Measurements from ENCODE around the gene GNAS-AS1.
A peak's percentile ranks its signal among the peaks of the same experiment; 100 is the strongest.

GNAS-AS1 gene

DNA sequence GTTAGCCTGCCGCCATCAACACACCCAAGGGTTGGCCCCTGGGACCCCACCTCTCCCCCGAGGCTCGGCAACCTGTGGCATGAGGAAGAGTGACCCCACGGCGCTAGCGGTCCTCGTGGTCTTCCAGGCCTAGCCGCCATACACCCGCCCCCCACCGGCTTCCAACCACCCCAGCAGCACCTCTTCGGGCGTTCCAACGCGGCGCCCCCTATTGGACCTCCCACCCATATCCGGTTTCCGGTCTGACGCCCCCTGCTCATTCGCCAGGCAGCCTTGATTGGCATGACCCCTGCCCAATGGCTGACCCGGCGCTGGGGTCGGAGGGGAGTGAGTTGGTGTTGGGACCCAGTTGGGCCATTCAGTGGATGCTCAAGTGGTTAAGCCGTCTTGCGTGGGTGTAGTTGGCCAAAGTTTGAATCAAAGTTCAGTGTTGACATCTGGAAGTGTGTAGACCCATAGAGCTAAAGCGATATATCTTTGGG, at the start of gene GNAS-AS1:
Gene GNAS-AS1, minus strand, starts transcription at position 210 of the 482 bp plus-strand sequence.
- DNase-seq = peak; percentile 91

DNA sequence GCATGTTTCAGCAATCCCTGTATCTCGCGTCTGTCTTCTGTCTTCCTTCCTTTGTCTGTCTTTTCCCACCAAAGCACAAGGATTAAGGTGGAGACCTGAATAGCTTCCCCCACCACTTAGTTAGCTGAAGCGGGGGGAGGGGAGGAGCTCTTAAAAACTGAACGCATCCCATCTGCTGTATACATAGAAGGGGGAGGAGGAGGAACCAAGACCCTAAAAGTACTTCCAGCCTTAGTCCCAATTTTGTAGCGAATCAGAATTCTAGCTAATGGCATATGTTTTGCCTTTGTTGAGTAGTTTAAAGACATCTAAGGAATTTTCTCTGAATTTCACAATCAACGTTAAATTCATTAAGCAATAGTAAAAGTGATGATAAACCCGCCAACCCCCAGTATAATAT, 49.7 kb upstream of the GNAS-AS1 start:
- no peak for DNase-seq

DNA sequence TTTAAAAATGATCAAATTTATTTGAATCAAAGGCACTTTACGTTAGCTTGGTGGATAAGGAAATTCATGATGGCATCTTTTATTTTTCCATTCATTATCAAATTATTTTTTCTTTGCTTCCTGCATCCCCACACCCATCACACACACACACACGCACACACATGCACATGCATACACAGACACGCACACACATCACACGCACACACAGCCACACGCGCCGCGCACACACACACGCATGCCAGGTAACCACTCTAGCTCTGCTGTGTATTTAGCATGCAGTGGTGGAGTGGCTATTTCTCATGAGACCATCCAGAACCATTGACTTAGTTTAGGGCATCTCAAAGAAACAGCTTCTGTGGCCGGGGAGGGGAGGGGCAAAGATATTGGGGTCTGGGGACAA, 48.8 kb upstream of the GNAS-AS1 start:
- no peak for DNase-seq

DNA sequence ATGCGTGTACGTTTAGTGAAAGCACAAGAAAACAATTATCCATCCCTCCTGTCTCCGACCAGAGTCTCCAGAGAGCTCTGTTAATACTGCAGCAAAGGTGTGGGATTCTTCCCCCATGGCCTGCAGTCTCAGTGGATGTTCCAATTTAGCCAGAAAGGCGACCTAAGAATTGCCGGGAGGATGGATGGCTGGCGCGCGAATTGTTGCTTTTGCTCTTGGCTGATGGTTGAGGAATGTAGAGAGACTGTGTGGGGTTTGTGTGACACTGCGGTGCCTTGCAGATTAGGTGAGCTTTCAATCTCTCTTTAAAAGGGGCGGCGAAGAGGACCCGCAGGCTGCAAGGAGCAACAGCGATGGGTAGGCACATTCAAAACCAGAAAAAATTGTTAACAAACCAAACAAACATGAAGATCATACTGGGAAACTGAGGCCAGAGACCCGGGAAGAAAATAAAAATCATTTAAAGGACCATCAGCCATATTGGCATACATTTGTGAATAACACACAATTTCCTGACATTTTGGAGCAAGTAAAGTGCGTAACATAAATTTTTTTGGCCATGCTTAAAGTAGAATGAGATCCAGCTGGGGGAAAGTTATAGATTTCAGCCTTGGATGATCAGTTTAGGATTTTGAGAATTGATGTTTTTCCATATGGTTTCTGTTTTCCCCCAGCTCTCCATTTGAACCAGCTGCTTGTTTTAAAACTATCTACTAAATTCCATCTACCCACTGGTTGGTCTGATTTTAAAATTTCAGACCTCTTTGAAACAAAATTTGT, 48.1 kb upstream of the GNAS-AS1 start:
- no peak for DNase-seq

DNA sequence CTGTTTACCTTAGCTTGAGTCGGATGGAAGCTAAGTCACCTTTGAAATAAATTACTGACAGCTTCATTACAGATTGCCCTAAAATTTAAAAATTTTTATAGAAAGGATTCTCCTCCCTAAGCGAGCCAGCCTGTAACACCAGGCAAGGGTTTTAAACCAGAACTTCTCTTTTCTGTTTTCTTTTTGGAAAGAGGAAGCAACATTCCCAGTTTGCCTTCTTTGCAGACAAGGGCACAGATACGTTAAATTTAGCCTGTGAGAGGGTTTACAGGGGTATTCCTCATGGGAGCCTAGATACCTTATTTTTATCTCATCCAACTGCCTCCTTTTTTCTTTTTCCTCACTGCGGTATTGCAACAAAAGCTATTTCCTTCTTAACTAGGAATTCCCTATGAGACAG, 46.8 kb upstream of the GNAS-AS1 start:
- no peak for DNase-seq

DNA sequence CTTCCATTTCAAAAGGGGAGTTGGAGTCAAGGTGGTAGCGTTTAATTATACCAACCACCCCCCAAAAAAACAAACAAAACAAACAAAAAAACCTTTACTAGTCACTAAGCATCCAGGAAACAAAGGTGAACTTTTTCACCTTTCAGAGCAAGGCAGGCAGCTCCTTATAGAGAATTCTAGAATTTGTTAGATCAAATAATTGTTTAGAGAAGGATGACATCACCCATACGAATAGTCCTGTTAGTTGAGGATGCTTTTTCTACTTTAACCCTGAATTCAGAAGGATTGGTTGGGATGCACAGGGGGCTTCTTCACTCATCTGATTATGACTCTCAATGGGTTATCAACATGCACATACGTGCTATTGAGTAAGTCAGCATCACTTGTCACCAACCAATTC, 46.1 kb upstream of the GNAS-AS1 start:
- DNase-seq = no peak

DNA sequence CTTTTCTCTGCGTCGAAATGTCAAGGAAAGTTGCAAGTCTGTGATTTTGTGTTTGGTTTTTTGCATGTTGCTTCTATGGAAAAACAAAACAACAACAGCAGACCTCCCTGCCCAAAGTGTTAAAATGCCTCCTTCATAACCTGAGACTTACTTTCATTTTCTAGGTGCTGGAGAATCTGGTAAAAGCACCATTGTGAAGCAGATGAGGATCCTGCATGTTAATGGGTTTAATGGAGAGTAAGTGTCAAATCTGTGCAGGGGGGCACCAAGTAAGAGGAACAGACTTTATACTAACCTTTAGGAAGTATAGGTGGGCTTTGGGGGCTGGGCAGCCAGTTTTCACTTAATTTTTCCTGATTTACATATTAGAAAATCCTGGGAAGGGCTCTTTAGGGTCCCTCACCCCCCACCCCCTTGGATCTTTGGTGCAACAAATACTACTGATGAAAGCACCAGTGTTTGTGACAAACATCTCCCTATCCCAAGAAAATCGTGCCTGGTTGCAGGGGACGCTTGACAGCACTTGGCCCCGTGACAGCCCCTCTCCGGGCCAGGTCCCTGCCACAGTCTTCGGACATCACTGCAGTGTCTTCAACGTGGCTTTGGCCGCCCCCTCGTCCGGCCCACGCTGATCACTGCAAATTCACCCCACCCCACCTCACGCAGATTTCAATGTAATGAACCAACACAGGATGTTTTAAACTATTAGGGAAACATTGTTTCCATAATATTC, 44.9 kb upstream of the GNAS-AS1 start:
- DNase-seq = no peak

DNA sequence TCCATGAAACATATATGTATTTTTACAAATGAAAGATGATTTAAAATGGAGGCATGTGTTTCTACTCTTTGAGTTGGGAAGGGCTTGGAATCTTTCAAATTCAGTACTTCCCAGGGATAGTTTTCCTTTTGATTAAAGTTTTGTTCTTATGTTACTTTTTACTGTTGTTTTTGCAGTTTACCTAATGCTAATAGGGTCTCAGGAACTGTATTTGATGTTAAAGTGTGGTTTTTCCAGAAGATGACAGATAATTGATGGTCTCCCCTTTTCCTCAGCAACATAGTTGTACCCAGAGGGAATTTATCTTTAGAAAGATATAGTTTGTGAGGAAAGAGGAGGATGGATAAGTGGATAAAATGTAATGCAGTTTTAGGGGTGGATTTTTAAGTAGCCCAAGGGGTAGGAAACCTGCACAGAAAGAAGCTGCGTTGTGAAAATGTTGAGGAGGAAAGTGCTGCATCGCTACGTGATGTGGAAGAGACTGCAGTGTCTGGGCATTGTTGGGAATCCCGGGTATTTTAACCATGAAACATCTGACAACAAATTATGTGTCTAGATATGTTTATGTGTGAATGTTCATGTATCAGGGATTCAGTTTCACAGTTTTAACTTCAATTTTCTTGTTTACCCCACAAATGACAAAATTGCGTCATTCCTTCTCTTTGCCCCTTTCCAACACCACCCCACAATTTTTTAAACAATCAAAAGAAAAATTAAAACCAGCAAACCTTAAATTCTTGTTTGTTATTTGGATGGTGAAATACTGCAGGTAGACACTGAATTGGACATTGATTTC, 44.1 kb upstream of the GNAS-AS1 start:
- no peak for DNase-seq

DNA sequence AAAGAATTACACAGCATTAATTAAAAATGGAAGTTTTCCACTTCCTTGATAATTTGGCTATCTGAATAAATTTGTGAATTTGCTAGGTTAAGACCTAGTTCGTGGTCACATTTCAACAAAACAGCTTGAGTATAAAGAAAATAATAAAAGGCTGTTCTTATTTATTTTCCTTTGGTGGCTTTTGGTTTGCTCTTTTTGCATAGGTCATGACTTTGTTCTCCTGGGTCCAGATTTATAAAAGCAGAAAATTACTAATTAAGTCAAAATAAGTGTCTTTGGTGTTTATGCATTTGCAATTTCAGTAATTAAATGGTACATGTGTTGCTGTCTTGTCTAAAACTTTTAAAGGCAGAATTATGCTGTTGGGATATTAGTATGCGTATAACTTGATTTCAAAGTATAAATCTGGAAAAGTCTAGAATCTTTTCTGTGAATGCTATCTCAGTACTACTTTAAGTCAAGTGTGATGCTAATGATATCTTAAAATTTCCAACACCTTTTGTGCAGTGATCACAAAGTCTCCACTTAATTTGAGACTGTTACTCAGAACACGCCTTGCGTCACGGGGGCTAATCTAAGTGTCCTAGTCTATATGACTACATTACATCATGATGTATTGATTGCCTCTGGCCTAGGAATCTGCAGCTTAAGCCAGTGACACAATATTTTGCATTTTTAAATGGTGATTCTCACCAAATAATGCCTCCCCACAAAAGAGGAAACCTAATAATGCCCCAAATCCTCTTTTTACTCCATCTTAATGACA, 42.8 kb upstream of the GNAS-AS1 start:
- no peak for DNase-seq

DNA sequence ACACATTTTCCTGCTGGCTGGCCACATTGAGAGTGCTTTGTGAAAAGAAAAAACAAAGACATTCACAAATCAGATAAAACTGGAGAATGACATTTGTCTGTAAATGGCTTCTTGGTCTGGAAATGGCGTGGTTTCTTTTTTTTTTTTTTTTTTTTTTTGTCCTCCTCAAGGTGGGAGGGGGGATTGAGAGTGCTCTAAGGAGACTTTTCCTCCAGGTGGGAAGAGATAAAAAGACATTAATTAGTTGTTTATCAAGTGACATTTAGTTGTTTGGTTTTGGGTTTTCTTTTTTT, 42.2 kb upstream of the GNAS-AS1 start:
- DNase-seq = no peak

DNA sequence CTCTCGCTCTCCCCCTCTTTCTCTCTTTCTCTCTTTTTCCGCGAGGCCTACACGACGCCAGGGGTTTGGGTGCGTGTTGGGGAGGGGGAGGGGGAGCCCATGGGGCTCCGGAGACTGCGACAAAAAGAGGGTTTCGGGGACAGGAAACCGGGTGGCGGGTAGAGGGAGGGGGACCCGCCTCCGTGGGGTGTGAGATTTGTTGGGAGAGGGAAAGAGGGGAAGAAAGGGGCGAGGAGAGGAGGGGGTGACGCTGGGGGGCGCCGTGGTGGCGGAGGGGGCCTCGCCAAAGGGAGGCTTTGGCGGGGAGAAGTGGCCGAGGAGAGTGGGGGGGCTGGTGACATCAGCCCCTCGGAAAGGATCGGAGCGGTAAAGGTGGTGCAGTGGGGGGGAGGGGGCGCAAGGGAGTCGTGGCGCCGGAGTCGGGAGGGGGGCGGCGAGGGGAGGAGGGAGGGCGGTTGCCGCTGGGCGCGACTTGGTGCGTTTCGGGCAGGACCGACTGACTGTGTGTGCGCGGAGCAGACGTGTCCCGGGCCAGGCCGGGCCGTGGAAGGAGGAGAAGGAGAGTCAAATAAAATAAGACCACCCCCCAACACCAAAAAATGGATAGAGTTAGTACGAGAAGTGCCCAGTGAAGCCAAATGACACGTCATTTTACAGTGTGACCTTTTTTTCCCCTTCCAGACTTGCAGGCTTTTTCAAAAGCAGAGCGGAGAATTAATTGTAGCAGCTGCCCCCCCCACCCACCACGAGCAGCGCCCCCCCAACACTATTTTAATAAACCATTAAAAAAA, 41.6 kb upstream of the GNAS-AS1 start:
- DNase-seq = peak; percentile 92

DNA sequence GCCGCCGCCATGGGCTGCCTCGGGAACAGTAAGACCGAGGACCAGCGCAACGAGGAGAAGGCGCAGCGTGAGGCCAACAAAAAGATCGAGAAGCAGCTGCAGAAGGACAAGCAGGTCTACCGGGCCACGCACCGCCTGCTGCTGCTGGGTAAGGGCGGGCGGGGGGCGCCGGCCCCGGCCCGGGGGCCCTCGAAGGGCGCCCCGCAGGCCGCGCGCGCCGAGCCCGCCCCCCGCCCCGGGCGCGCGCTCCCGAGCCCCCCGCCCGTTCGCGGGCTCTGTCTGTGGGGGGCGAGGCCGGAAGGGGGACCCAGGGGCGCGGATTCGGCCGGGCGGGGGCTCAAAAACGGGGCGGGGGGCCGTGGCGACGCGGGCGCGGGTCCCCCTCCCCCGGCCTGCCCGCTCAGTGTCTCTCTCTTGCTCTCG, 41.0 kb upstream of the GNAS-AS1 start:
- DNase-seq = peak; percentile 78

DNA sequence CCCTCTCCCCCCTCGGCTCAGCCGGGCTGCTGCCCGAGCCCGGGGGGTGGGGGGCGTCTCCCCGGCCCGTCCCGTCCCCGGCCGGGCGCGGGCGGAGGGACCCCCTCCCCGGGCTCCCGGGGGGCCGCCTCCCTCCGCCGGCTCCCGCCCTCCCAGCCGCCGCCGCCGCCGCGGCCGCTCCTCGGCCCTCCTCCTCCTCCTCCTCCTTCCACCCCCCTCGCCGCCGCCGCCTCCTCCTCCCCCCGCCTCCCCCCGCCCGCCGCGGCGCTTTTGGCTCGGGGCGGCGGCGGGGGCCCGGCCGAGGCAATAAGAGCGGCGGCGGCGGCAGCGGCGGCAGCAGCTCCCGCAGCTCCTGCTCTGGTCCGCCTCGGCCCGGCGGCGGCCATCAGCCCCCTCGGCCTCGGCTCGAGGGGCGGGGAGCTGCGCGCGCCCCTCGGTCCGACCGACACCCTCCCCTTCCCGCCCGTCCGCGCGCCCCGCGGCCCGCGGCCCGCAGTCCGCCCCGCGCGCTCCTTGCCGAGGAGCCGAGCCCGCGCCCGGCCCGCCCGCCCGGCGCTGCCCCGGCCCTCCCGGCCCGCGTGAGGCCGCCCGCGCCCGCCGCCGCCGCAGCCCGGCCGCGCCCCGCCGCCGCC, 40.5 kb upstream of the GNAS-AS1 start:
- no peak for DNase-seq

DNA sequence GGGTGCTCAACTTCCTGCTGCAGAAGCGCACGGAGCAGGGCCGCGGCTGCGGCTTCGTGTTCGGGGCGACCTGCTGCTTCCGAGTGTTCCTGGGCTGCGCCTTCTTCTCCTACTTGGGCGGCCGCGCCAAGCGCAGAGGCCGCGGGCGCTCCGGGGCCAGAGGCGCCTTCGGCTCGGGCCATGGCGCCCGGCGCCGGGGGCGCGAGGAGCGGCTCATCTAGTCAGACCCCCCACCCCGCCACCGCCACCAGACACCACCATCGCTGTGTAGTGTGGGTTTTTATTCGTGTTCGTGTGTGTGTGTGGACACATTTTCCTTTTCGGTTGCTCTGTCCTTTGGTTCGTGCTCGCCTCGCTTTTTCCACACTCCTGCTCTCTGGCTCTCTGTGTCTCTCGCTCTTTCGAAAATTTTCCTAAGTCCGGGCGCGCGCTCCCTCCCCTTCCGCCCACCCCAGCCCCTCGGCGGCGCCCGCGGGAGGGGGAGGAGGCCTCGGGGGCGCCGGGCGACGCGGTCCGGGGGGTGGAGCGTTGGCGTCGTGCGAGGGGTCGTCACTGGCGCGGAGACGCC, 39.9 kb upstream of the GNAS-AS1 start:
- DNase-seq = peak; percentile 95

DNA sequence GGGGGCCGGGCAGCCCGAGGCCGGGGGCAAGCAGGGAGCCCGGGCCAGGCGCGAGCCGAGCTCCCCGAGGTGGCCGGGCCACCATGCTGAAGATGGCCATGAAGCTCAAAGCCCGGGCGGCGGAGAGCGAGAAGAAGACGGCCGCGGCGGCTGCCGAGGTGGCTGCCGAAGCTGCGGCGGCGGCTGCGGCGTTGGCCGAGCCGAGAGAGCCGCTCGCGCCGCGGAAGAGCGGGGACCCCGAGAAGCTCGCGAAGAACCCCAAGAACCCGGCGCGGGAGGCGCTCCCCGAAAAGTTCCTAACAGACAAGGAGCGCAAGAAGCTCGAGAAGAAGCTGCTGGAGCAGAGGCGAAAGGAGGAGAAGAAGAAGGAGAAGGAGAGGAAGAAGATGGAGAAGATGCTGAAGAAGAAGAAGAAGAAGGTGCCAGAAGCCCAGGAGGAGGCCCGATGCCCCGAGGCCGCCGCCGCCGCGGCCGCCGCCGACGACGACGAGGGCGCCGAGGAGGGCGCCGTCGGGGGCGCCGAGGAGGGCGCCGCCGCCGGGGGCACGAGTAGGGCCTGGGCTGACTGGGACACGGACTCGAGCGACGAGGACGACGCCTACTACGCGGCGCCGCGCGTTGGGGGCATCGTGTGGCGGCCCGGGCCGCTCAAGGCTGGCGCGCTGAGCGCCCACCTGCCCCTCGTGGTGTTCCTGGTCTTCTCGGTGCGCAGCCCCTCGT, 39.3 kb upstream of the GNAS-AS1 start:
- DNase-seq = no peak

DNA sequence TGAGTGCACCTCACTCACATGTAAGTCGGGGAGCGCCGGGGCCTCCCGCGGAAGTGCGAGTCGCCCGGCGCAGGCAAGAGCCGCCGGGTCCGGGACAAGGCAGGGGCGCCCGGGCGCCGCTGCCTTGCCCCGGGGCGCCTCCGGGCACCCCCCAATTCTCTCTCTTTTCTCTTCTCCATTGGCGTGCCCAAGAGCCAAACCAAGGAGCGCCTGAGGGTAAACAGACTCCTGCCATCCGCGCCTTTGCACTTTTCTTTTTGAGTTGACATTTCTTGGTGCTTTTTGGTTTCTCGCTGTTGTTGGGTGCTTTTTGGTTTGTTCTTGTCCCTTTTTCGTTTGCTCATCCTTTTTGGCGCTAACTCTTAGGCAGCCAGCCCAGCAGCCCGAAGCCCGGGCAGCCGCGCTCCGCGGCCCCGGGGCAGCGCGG, 38.6 kb upstream of the GNAS-AS1 start:
- no peak for DNase-seq

DNA sequence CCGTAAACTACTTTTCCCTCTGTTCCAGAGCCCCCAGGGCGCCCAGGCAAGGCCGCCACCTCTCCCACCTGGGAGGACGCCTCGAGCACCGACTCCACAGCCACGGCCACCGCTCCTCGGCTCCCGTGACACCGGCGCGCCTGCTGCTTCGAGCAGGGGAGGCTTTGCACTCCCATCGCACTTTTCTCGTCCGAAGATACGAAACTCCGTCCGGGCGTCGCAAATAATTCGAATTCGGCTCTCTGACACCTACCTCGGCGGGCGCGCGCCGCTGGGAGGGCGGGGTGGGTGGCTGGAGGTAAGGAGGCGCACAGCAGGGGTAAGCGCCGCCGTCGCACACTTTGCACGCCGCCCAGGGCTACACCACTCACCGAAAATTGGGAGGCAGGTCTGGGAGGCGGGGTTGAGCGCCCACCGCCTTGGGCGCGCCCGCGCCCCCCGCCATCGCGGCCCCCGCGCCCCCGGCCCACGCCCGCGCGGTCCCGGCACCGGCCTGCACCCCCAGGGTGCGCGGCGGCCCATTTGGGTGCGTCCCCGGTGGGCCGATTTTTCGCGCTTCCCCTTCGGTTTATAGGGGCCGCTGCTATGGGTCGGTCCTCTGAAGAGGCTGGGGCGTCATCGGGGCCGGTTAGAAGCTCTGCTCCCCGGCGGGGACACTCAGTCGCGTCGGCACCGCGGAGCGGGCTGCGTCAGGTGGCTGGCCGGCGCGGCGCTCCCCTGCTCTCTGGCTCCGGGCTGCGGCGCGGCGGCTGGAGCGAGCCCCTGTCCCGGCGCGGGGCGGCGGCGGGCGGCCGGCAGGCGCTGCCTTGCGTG, 38.0 kb upstream of the GNAS-AS1 start:
- DNase-seq = peak; percentile 87

DNA sequence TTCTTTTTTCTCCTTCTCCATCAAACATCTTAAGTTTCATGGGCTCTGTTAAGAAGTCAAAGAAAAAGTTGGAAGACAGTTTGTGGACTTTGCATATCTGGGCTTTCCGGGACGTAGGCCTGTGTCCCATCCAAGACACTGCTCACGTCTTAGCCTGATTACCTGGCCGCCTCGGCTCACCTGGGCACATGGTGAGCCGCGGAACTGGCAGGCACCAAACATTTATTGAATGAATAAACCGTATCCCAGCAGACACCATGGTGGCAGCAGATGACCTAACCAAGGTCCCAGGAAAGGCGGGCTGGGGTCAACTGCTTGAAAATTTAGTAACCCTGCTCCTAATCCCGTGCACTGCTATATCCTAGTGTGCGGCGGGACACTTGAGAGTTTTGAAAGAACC, 37.4 kb upstream of the GNAS-AS1 start:
- DNase-seq = no peak

DNA sequence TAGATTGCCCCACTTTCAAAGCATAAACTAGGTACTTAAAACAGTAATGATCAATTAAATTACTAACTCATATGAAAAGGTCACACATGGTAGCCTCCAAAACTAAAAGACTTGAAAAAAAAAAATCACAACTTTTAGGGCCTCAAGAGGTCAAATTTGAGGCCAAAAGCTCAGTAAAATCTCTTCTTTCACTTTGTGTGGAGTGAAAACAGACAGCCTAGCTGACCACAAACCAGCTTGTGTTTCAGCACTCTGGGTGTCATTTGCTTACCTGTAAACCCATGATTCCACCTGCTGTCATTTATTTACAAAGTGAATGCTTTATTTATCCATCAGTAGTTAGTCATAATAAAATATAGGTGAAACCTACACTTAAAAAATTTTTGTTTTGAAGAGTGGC, 35.8 kb upstream of the GNAS-AS1 start:
- DNase-seq = no peak

DNA sequence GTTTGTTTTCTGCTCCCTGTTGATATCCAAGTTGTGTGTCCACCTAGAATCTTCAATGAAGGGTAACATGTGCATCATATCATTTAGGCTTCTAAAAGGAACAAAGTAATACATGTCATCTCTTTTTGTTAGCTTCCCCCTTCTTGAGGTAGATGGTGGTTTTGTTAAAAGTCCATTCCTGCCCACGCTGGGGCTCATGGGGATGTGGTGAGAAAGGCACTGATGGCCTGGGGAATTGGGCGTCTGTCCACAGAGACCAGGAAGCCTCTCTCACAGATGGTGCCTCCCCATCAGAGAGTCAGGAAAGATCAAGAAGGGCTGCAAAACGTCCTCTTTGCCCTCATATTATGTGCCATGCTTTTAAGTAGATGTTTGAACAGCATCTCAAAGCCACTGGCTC, 34.3 kb upstream of the GNAS-AS1 start:
- DNase-seq = no peak

Data from left hindlimb (tissue), 1 donor.